DMS53 treated with DMSO at 0.1 percent for 48 hours (cell line): ENCODE data around the gene NPTX1.

Source experiments
- DNase-seq: peaks from one replicate; lab custom pipeline; 2025; ENCODE audit not compliant: unreplicated experiment; lab: John Stamatoyannopoulos, UW

Gene NPTX1

DNA sequence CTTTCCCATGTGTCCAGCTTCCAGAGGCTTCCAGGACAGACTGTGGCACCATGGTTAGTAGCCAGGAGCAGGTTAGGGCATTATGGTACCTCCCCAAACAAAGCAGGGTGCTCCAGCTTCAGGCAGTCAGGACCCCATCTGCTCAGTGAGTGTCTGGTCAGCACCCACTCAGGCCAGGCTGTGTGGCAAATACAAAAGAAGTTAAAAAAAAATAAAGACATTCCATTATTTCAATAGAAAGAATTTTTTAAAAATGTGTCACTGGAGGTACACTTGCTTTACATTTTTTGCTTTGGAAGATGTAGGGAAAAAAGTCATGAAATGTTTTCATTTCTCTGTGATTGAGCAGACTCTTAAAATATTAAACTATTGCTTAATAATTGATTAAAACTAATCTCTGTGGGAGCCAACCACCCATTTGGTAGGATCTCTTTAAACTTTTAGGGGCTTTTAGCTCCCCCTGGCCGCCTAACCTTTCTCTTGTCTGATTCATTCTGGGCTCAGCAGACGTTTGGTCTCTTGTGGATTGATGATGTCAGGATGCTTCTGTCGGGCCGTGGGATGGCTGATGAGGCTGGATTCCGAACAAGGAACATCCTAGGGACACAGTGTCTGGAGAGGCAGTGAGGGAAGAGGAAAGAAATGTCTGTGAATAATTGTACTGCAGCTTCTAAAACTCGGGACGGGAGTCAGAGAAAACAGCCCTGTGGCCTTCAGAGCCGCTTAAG lies 28.4 kb upstream of the NPTX1 start:
- DNase-seq: no peak

DNA sequence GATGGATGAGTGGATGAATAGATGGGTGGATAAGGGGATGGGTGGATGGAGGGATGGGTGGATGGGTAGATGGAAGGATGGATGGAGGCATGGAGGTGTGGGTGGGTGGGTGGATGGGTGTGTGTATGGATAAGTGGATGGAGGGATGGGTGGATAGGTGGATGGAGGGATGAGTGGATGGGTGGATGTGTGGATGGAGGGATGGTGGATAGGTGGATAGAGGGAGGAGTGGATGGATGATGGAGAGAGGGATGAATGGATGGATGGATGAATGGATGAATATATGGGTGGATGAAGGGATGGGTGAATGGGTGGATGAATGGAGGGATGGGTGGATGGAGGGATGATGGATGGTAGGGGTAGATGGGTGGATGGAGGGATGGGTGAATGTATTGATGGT lies 27.5 kb upstream of the NPTX1 start:
- no peak for DNase-seq

GRCh38 chr17:80503031-80503430 lies 26.6 kb upstream of the NPTX1 start:
- no peak for DNase-seq

DNA sequence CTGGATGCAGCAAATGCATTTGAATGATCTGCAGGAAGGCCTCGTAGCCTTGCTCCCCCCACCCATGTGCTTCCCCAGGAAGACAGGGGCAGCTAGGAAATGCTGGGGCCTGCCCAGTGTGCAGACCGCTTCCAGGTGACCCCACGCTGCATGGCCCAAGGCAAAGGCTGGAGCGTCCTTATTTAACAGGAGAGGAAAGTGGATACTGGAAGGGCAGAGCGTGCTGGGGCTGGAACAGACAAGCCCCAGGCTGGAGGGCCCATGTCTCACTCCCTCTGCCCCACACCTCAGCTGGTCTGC lies 26.1 kb upstream of the NPTX1 start:
- DNase-seq: no peak

- no peak for DNase-seq
These were observed 25.6 kb upstream of the NPTX1 start for GRCh38 chr17:80501741-80502577.

- DNase-seq: no peak
These were observed 23.7 kb upstream of the NPTX1 start for GRCh38 chr17:80499961-80500665.

DNA sequence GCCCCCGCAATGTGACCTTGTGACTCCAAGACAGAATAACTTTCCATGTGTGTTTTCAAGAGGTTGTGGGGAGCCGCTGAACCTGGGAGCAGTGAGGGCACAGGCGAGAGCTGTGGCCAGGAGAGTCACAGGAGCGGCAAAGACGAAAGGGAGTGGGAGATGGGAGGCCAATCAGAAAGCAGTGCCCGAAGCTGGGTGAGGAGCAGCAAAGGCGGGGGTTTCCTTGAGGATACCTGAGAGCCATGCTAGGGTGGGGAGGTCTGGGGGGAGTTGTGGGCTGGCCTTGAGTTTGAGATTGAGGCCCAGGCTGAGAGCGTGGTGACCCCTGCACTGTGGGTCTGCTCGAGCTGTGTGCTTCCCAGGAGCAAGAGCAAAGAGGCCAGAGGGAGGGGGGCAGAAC lies 23.2 kb upstream of the NPTX1 start:
- no peak for DNase-seq

- DNase-seq: no peak
These were observed 22.6 kb upstream of the NPTX1 start for GRCh38 chr17:80498920-80499410.

- no peak for DNase-seq
These were observed 22.0 kb upstream of the NPTX1 start for GRCh38 chr17:80498242-80498919.

GRCh38 chr17:80497726-80498241 lies 21.4 kb upstream of the NPTX1 start:
- DNase-seq: no peak

DNA sequence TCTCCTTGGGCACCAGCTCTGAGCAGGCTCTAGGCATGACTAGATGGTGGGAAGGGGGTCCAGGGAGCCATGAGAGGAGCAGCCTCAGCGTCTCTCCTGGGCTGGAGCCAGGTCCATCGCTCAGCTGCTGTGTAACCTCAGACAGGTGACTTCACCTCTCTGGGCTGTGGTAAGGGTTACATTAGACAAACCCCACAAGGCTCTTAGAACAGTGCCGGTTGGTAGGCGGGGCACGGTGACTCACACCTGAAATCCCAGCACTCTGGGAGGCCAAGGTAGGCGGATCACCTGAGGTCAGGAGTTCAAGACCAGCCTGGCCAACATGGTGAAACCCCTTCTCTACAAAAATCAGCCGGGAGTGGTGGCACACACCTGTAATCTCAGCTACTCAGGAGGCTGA lies 18.1 kb upstream of the NPTX1 start:
- DNase-seq: no peak

- DNase-seq: no peak
These were observed 16.1 kb upstream of the NPTX1 start for GRCh38 chr17:80492343-80493136.

GRCh38 chr17:80491478-80492342 lies 15.3 kb upstream of the NPTX1 start:
- DNase-seq: no peak

DNA sequence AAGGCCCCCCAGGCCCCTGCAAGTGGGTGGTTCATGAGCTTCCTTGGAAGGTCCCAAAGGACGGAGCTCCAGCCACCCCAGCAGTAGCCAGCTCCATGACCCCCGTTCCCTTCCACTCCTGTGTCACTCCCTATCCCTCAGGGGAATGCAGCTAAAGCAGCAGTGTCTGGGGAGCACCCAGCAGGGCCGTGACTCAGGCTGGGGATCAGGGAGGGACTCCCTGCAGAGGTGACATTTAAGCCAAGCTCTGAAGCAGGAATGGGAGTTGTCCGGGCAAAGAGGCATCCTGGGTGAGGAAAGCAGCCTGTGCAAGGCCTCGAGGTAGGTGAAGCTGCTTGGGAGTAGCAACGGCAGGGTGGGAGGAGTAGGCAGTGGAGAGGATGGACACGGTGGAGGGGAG lies 11.1 kb upstream of the NPTX1 start:
- no peak for DNase-seq

GRCh38 chr17:80486692-80487091 lies 10.3 kb upstream of the NPTX1 start:
- no peak for DNase-seq

- no peak for DNase-seq
These were observed 9.4 kb upstream of the NPTX1 start for GRCh38 chr17:80485846-80486245.

- no peak for DNase-seq
These were observed 6.3 kb upstream of the NPTX1 start for GRCh38 chr17:80482555-80483308.

DNA sequence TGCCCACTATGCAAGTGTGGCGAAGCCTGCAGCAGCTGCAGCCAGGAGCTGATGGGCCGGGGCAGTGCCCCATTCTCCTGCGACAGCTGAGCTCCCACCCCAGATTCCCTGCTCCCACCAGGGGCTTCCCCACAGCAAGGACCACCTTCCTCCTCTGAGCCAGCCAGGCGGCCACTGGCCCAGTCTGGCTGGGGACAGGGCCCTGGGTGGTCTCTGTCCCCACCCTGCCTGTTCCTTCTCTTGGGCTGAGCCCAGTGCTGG lies 5.6 kb upstream of the NPTX1 start:
- no peak for DNase-seq
